ENCODE data around the gene OCLN. TPM values are rescaled to one million over a fixed set of nuclear protein-coding genes. Genes with fewer than 3 reads are reported as not detected.
"Not testable (repeated sequence)": the region's sequence is repeated elsewhere in the genome, so short reads cannot be mapped to it uniquely, and the experiment has no call there.

The OCLN gene
- total RNA-seq, 1 donor from 2014 or later: 15.3 TPM

- no peak for TF ChIP-seq EZH2 (IDR thresholded peaks at IDR 0.05; ENCODE audit: insufficient read depth, low read length)
- no peak for TF ChIP-seq CTCF (IDR thresholded peaks at IDR 0.05; ENCODE audit: insufficient read depth, low read depth, low read length)
- no peaks in the 10 kb centered on the region for H3K27me3 Mint-ChIP-seq (ENCODE audit: low read depth, unreplicated experiment)
- H3K4me3 Mint-ChIP-seq (ENCODE audit: unreplicated experiment): no peak overlapping the region
- Histone ChIP-seq H3K27me3 (ENCODE audit: insufficient read depth, low read length) (no peaks in the 10 kb centered on the region), H3K4me1 (ENCODE audit: insufficient read depth, low read length) (peaks cover 14% of the 10 kb centered on the region), H3K36me3 (ENCODE audit: insufficient read depth, low read length) (no peaks in the 10 kb centered on the region), H3K4me2 (ENCODE audit: low read length) (no peak overlapping the region), H2AFZ (ENCODE audit: low read depth, low read length) (no peak overlapping the region), H3K9ac (ENCODE audit: low read length) (no peak overlapping the region), H3K27ac (ENCODE audit: low read depth, low read length) (no peak overlapping the region), H3K4me3 (ENCODE audit: insufficient read depth, low read depth, low read length) (no peak overlapping the region), H3K9me3 (ENCODE audit: insufficient read depth, low read depth, low read length) (no peaks in the 10 kb centered on the region), H3K79me2 (ENCODE audit: insufficient read depth, low read length) (no peaks in the 10 kb centered on the region), H4K20me1 (ENCODE audit: insufficient read depth, low read length) (no peaks in the 10 kb centered on the region)
- H3K4me1 Mint-ChIP-seq (ENCODE audit: low read depth, unreplicated experiment): peaks cover 10% of the 10 kb centered on the region
- no peak for DNase-seq (ENCODE audit: low read depth)
- H3K27ac Mint-ChIP-seq (ENCODE audit: unreplicated experiment): no peak overlapping the region
- FAIRE-seq: no peak
- H3K9me3 Mint-ChIP-seq (ENCODE audit: unreplicated experiment): no peaks in the 10 kb centered on the region
- no peaks in the 10 kb centered on the region for H3K36me3 Mint-ChIP-seq (ENCODE audit: low read depth, unreplicated experiment)
Measured at GRCh38 chr5:69510694-69511093, 18.1 kb downstream of the OCLN start.

- no peaks in the 10 kb centered on the region for H3K79me2 ChIP-seq (ENCODE audit: insufficient read depth, low read length)
- H3K36me3 Mint-ChIP-seq (ENCODE audit: low read depth, unreplicated experiment): no peaks in the 10 kb centered on the region
- peaks cover 19% of the 10 kb centered on the region for H3K4me1 ChIP-seq (ENCODE audit: insufficient read depth, low read length)
- H3K4me3 Mint-ChIP-seq (ENCODE audit: unreplicated experiment): no peak overlapping the region
- peak overlapping the region; percentile 94 for H3K27ac Mint-ChIP-seq (ENCODE audit: unreplicated experiment)
- no peaks in the 10 kb centered on the region for H4K20me1 ChIP-seq (ENCODE audit: insufficient read depth, low read length)
- no peaks in the 10 kb centered on the region for H3K36me3 ChIP-seq (ENCODE audit: insufficient read depth, low read length)
- no peak for FAIRE-seq
- TF ChIP-seq CTCF (IDR thresholded peaks at IDR 0.05; ENCODE audit: insufficient read depth, low read depth, low read length) (no peak), EZH2 (IDR thresholded peaks at IDR 0.05; ENCODE audit: insufficient read depth, low read length) (no peak)
- H3K27ac ChIP-seq (ENCODE audit: low read depth, low read length): peak overlapping the region; percentile 39
- H3K27me3 ChIP-seq (ENCODE audit: insufficient read depth, low read length): no peaks in the 10 kb centered on the region
- peak overlapping the region; percentile 66 for H3K4me2 ChIP-seq (ENCODE audit: low read length)
- H3K9me3 Mint-ChIP-seq (ENCODE audit: unreplicated experiment): no peaks in the 10 kb centered on the region
- peak; percentile 90 for DNase-seq (ENCODE audit: low read depth)
- no peak overlapping the region for H3K9ac ChIP-seq (ENCODE audit: low read length)
- H3K4me3 ChIP-seq (ENCODE audit: insufficient read depth, low read depth, low read length): peak overlapping the region; percentile 3
- no peaks in the 10 kb centered on the region for H3K27me3 Mint-ChIP-seq (ENCODE audit: low read depth, unreplicated experiment)
- H3K9me3 ChIP-seq (ENCODE audit: insufficient read depth, low read depth, low read length): no peaks in the 10 kb centered on the region
- peak overlapping the region; percentile 2 for H2AFZ ChIP-seq (ENCODE audit: low read depth, low read length)
- peaks cover 10% of the 10 kb centered on the region for H3K4me1 Mint-ChIP-seq (ENCODE audit: low read depth, unreplicated experiment)
Measured at GRCh38 chr5:69512740-69513260, 20.2 kb downstream of the OCLN start.

- not testable (repeated sequence) for H3K27ac ChIP-seq (ENCODE audit: low read depth, low read length); H3K9ac ChIP-seq (ENCODE audit: low read length); H3K9me3 ChIP-seq (ENCODE audit: insufficient read depth, low read depth, low read length); H3K9me3 Mint-ChIP-seq (ENCODE audit: unreplicated experiment); H3K27ac Mint-ChIP-seq (ENCODE audit: unreplicated experiment); H3K4me3 ChIP-seq (ENCODE audit: insufficient read depth, low read depth, low read length); DNase-seq (ENCODE audit: low read depth); H2AFZ ChIP-seq (ENCODE audit: low read depth, low read length); H3K27me3 Mint-ChIP-seq (ENCODE audit: low read depth, unreplicated experiment); H3K36me3 ChIP-seq (ENCODE audit: insufficient read depth, low read length); H3K79me2 ChIP-seq (ENCODE audit: insufficient read depth, low read length); FAIRE-seq; H3K4me3 Mint-ChIP-seq (ENCODE audit: unreplicated experiment); H3K36me3 Mint-ChIP-seq (ENCODE audit: low read depth, unreplicated experiment); H4K20me1 ChIP-seq (ENCODE audit: insufficient read depth, low read length); H3K27me3 ChIP-seq (ENCODE audit: insufficient read depth, low read length); H3K4me2 ChIP-seq (ENCODE audit: low read length)
- peaks cover 15% of the 10 kb centered on the region for H3K4me1 Mint-ChIP-seq (ENCODE audit: low read depth, unreplicated experiment)
- H3K4me1 ChIP-seq (ENCODE audit: insufficient read depth, low read length): peaks cover 24% of the 10 kb centered on the region
Measured at GRCh38 chr5:69515570-69515969, 23.0 kb downstream of the OCLN start.

All from astrocyte (in vitro differentiated cells and primary cell).